Esophagus squamous epithelium (tissue), 4 donors: ENCODE results near the gene TFB1M.

Experiments used
- POLR2A ChIP-seq, 4 donors: fragments of 450-650 bp; IDR thresholded peaks; one replicate each; pipeline ENCODE4 v1.6.1; 2017; ENCODE audit warnings: antibody characterized with exemption in 4 of 4, mild to moderate bottlenecking in 4 of 4, moderate library complexity in 3 of 4
- TF ChIP-seq, protein P1 (sequence below), 6 experiments: fragments of 450-650 bp in 4 of 6; fragments of 200-600 bp in 2 of 6; sonication (generic) in 2 of 6; IDR thresholded peaks; one replicate each; pipeline ENCODE4 v1.5.1; 2016 to 2019; ENCODE audit warnings: antibody characterized with exemption in 6 of 6, mild to moderate bottlenecking in 4 of 6, moderate library complexity in 4 of 6

DNA sequence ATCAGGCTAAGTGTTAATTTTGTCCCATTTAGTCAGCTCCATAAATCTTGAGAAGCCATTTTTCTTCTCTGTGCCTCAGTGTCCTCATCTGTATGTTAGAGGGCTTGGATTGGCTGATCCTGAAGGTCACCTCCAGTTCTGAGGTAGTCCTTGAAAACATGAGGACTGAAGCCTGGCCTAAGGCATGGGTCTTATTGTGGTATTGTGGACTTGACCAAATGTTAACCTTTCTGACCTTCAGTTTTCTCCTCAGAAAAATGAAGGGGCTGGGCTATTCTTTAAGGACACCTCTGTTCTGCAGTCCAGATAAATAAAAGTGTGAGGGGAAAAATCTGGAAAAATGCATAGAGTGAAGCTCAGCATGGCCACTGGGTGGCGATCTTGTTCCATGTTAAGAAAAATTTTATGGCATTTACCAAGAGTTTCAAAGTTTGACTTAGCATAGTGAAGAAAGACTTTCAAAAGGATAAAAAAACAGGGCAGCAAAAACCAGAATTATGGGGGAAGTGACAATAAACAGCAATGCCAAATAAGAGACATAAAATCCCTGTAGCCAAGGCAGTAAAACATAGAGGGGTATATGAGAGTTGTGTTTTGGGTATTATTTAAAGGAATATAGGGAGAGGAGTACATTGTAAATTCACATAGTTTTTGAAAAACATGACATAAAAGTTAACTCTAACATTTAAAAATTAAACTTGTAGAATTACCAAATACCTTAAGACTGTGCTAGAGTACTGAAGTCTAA lies 13.2 kb upstream of the TFB1M start:
- TF ChIP-seq, protein P1, sequence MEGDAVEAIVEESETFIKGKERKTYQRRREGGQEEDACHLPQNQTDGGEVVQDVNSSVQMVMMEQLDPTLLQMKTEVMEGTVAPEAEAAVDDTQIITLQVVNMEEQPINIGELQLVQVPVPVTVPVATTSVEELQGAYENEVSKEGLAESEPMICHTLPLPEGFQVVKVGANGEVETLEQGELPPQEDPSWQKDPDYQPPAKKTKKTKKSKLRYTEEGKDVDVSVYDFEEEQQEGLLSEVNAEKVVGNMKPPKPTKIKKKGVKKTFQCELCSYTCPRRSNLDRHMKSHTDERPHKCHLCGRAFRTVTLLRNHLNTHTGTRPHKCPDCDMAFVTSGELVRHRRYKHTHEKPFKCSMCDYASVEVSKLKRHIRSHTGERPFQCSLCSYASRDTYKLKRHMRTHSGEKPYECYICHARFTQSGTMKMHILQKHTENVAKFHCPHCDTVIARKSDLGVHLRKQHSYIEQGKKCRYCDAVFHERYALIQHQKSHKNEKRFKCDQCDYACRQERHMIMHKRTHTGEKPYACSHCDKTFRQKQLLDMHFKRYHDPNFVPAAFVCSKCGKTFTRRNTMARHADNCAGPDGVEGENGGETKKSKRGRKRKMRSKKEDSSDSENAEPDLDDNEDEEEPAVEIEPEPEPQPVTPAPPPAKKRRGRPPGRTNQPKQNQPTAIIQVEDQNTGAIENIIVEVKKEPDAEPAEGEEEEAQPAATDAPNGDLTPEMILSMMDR (IDR thresholded peaks at IDR 0.05): peak; percentile 72 to 88 (median 82)
- no peak for TF ChIP-seq POLR2A (IDR thresholded peaks at IDR 0.05)
